ENCODE measurements around the gene ZDHHC9.

ZDHHC9 gene

DNA sequence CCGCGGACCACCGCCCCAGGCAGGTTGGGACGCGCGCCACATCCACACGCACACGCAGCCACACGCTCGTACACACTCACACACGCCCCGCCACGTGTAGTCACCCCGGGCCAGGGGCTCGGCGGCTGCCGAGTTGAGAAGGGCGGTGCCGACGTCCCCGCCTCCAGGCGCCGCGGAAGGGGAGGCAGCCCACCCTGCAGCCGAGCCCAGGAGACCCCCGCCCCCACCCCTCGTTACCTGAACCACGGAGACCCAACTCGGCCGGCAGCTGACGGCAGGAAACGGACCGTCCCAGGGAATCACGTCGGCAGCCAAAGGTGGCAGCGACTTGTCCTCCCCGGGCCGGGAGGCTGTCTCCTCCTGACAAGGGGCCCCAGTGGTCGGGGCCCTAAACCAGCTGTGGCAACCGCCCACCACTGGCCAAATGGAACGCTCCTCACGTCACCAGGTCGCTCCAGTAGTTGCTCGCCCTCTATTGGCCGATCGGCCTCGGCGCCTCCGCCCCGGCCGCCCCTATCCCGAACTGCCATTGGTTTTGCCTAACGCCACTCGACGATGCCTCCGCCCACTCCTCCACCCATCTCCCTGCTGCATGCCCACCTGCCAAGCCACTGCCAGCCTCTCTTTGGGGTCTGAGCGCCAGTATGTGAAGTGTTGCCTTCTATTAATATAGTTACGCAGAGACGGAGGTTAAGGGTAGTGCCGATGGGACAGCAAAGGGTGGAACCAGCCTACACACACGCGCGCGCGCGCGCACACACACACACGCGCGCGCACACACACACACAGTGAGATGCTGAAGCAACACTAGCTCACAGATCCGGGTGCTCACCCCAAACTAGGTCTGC lies at the start of gene ZDHHC9:
Gene ZDHHC9, minus strand, starts transcription at position 428 of the 848 bp plus-strand sequence. CDS start 1,941 bp downstream, outside the sequence.
- no peak for TF ChIP-seq GATA2 (IDR thresholded peaks at IDR 0.05; ENCODE audit: low read depth, low read length)
- TF ChIP-seq GATA3 (IDR thresholded peaks at IDR 0.05; ENCODE audit: low read depth, low read length): no peak

DNA sequence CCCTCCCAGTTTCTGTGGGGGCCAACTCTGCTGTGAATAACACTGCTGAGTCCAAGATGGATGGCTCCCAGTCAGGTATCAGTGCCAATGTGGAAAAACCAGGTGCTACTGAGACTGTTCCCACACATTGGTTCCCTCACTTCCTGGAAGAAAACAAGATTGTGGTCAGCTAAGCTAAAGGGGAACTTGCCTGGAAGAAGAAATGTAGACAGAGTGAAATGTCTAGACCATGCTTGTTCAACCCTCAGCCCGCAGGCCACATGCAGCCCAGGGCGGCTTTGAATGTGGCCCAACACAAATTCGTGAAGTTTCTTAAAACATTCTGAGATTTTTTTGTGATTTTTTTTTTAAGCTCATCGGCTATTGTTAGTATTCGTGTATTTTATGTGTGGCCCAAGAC lies 33.7 kb upstream of the ZDHHC9 start:
- TF ChIP-seq GATA2 (IDR thresholded peaks at IDR 0.05; ENCODE audit: low read depth, low read length) (no peak), GATA3 (IDR thresholded peaks at IDR 0.05; ENCODE audit: low read depth, low read length) (no peak)

DNA sequence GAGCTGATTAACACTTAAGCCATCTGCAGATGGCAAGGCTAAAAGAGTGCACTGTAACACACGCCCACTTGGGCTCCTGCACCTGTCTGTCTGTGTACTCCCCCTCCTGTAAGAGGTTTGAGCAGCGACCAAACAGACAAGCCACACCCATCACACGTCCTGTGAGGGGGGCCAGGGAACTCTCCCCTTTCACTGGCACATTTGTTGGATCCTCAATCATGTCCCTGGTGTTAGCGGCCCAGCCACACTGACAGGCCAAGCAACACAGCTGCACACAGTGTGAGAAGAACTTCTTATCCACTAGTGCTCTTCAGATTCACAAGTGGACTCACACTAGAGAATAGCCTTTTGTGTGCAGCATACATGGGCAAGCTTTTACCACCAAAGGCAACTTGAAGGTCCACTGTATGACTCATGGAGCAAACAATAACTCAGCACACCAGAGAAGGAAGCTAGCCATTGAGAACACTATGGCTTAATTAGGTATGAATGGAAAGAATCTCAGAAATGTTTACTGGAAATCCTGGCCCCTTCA lies 33.2 kb upstream of the ZDHHC9 start:
- TF ChIP-seq GATA3 (IDR thresholded peaks at IDR 0.05; ENCODE audit: low read depth, low read length) (no peak), GATA2 (IDR thresholded peaks at IDR 0.05; ENCODE audit: low read depth, low read length) (no peak)

DNA sequence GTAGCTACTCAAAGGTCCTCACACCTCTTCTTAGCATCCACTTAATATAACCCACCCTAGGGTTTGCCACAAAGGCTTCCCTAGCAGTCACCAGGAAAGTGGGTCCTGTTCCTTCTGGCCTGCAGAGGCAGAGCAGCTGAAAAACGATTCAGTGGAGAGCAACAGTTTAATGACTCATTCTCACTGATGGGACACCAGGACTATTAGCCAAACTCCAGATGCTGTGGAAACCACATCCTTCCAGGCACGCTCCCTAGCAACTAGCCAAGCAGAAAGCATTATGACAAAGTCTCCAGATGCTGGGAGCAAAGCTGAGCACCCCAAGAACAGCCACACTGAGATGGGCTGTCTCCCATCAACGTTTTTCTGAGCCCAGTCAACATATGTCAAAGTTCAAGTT lies 32.0 kb upstream of the ZDHHC9 start:
- no peak for TF ChIP-seq GATA2 (IDR thresholded peaks at IDR 0.05; ENCODE audit: low read depth, low read length)
- no peak for TF ChIP-seq GATA3 (IDR thresholded peaks at IDR 0.05; ENCODE audit: low read depth, low read length)

DNA sequence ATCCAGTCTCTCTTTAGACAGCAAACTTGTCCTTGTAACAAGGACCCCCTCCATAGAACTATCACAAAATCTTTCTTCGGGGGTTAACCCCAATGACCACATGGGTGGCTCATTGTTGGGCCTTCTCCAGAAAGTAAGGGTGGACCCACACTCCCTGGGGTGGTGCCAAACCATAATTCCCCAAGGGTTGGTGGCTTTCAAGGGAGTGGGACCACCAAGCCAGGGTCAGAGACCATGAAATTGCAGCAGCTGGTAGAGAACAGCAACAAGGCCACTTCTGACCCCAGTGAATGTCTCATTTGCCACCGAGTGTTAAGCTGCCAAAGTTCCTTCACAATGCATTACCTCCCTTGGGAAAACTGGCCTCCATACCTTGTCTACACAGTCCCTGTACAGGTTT lies 28.8 kb upstream of the ZDHHC9 start:
- TF ChIP-seq GATA2 (IDR thresholded peaks at IDR 0.05; ENCODE audit: low read depth, low read length): no peak
- TF ChIP-seq GATA3 (IDR thresholded peaks at IDR 0.05; ENCODE audit: low read depth, low read length): no peak

DNA sequence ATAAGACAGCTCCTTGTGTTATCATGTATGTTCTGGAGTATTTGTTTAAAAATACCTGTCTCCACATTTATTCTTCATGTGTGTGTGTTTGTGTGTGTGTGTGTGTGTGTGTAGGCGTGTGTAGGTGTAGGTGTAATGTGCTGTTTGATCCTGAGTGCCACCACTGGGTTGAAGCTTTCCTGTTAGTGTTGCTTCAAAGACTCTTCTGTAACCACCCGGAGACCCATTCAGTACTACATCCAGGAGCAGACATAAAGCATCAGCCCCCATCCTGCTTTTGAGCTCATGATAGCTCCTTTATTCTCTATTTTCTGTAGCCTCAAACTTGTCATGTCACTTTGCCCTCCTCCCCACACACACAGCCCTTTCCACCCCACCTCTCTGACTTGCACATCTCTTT lies 3.0 kb upstream of the ZDHHC9 start:
- TF ChIP-seq GATA3 (IDR thresholded peaks at IDR 0.05; ENCODE audit: low read depth, low read length): no peak
- TF ChIP-seq GATA2 (IDR thresholded peaks at IDR 0.05; ENCODE audit: low read depth, low read length): no peak

DNA sequence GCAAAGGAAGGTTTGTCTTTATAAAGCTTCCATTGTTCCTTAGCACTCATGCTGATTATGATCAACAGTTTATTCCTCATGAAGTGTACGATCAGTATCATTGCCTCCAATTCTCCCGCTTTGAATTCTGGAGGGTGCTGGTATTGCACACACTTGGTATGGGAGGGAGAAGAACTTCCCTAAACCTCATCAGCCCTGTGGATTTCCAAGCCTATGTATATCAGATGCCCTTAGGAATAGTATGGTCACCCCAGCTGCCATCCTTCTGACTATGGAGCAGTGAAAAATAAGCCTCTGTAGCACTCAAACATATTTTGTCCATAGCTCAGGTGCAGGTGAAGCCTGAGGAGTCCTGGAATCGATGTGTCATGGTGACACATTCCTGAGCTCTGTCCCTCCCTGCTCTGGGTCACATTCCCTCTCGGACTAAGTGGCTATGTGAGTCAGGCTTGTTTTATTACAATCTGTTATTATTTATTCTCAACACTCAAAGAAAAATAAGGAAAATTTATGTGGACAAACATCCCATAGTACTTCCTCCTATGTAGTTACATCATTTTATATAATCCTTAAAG lies 2.0 kb upstream of the ZDHHC9 start:
- no peak for TF ChIP-seq GATA3 (IDR thresholded peaks at IDR 0.05; ENCODE audit: low read depth, low read length)
- no peak for TF ChIP-seq GATA2 (IDR thresholded peaks at IDR 0.05; ENCODE audit: low read depth, low read length)

DNA sequence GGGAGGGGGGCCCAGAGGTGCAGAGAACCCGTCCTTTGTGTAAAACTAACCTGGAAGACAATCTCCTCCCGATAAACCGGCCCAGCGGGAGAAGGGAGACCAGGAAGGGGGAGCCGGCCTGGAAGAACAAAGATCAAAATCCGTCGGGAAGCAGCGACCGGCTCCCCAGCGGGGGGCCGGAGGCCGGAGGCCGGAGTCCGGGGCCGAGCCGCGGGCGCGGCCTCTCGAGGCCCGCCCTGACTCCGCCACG lies 552 bp downstream of the ZDHHC9 start:
- no peak for TF ChIP-seq GATA2 (IDR thresholded peaks at IDR 0.05; ENCODE audit: low read depth, low read length)
- no peak for TF ChIP-seq GATA3 (IDR thresholded peaks at IDR 0.05; ENCODE audit: low read depth, low read length)

DNA sequence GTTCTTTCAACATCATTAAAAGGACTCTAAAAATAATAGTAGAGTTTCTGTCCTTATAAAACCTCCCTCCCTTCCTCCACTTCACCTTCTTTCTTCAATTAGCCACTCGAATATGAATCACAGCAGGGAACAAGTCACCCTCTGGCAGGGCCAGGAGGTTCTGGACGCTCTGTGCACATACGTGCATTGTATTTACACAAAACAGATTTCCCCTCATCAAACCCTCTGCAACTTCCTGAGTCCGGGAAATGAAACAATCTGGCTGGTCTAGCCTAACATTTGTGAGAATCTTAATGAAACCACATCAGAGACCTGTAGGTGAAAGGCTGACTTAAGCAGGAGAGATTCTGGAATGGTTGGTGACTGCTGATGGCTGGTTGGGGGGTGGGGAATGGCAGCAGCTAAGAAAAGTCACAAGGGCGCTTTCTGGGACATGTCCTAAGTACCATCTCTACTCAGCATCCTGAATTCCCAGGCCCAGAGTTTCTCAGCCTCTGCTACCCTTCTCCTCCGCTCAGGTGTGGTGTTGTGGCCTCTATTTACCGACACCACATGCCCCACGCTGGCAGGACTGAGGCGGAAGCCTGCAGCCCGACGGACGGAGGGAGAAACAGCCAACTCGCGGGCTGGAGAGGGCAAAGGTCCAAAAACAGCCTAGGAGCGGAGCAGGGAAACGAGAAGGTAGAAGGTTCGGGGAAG lies 1.0 kb downstream of the ZDHHC9 start:
- no peak for TF ChIP-seq GATA2 (IDR thresholded peaks at IDR 0.05; ENCODE audit: low read depth, low read length)
- TF ChIP-seq GATA3 (IDR thresholded peaks at IDR 0.05; ENCODE audit: low read depth, low read length): no peak

DNA sequence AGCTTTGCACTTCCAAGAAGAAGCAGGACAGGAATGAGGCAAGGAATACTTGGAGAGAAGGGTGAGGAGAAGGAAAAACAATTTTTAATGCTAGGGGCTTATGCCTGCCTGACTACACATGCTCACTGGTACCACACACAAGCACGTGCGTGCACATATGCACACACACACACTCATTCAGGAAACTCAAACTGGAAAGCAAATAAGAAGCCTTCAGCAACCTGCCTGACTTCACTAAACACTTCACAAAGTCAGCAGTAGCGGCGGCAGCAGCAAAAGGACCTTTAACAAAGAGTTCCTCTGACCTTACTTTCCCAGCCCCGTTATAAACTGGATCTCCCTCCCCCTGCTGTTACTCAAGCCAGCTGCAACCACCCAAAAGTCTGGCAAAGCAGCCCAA lies 3.3 kb downstream of the ZDHHC9 start:
- TF ChIP-seq GATA3 (IDR thresholded peaks at IDR 0.05; ENCODE audit: low read depth, low read length) (no peak), GATA2 (IDR thresholded peaks at IDR 0.05; ENCODE audit: low read depth, low read length) (no peak)

DNA sequence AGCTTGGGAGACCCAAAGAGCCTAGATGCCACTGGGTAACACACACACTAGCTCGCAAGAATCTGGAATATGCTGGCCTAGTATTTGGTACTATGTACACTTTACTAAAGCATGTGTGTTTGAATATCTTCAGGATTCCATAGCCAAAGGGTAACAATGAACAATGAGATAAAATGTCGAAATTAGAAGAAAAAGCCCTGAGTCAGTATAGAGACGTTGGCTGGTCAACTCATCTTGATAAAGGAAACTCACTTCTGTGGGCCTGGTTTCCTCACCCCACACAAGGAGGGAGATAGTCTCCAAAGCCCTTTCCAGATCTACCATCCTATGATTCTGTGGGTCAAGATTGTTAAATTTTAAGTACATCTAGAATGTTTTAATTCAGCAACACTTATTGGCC lies 6.9 kb downstream of the ZDHHC9 start:
- TF ChIP-seq GATA2 (IDR thresholded peaks at IDR 0.05; ENCODE audit: low read depth, low read length): no peak
- no peak for TF ChIP-seq GATA3 (IDR thresholded peaks at IDR 0.05; ENCODE audit: low read depth, low read length)

DNA sequence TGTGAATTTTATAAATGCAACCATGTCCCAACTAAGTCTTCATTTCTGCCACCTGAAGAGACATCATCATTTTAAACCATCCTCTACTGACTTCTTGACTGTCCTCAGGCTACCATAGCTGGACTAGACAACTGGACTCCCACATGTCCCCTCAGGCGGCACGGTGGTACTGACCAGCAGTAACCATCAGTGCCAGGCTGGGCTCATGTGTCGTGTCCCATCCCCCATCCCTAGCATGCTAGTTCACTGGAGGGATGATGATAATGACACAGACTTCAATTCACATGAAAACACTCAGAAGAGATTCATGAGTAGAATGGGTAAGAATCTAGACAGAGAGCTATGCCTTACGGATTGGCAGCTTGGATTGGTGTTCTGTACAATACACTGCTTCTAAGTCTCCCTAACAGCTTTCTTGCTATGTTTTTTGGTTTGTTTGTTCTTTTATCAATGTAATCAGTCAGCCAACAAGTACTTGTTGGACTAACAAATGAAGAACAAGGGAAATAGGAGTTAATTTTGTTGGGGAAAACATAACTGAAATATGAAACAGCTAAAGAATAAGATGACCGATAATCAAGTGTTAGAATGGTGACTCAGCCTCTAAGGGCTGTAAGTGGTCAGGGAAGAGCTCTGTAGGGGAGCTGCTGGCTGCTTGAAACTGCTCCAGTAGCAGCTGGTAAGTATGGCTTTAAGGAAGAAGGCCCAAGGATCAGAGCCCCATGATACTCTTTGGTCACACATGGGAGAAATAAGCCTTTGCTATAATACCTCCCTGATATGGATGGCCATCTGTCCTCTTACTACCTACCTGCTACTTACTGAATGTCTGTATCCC lies 10.3 kb downstream of the ZDHHC9 start:
- no peak for TF ChIP-seq GATA3 (IDR thresholded peaks at IDR 0.05; ENCODE audit: low read depth, low read length)
- no peak for TF ChIP-seq GATA2 (IDR thresholded peaks at IDR 0.05; ENCODE audit: low read depth, low read length)

DNA sequence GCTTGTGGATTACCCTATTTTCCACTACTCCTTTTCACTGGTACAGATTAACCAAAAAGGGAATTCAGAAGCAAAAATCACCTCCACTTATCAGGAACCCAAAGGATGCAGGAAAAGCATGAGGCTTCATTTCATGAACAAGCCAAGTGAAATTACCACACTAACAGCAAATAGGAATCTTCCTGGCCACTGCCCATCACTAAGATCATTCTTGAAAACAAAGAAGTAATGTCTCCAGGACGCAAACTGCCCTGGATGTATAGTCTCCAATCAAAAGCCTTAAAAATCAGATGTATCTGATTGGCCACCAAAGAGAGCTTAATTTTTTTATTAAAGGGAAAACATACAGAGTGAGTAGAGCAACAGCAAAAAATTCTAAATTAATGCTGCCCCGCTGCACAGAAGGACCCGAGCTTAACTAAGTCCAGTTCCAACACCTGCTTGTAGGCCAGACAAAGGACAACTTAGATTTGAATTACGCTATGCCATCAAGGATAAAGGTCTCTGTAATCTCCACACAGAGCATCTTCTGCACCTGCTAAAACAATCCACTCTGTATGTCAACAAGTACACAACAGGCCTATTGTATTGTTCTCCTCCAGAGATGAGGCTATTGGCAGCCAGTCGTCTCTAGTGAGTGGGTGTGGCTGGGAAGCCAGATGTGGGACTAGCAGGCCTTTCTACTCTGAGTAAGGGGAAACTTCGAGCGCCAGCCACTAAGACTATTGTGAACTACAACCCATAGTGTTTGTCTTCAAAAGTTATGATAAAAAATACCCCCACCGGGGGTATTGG lies 12.4 kb downstream of the ZDHHC9 start:
- TF ChIP-seq GATA3 (IDR thresholded peaks at IDR 0.05; ENCODE audit: low read depth, low read length): no peak
- TF ChIP-seq GATA2 (IDR thresholded peaks at IDR 0.05; ENCODE audit: low read depth, low read length): no peak
